Testis (tissue), 3 donors: ENCODE data around the gene ARID1B. TPM values are rescaled to one million over a fixed set of nuclear protein-coding genes. Genes with fewer than 3 reads are reported as not detected.

Experiments
- DNase-seq: peaks from one replicate; pipeline ENCODE4 v3.0.0-alpha.2; 2019
- H3K27ac ChIP-seq, 2 donors: fragments of 200-600 bp; sonication (generic); one replicate each; pipeline ENCODE4 v1.5.1; 2019
- H3K27me3 ChIP-seq: fragments of 200-600 bp; sonication (generic); one replicate; pipeline ENCODE4 v1.5.1; 2019
- H3K36me3 ChIP-seq: fragments of 200-600 bp; sonication (generic); one replicate; pipeline ENCODE4 v1.5.1; 2017; ENCODE audit warnings: low read depth; ENCODE audit errors: missing control alignments
- H3K4me1 ChIP-seq: fragments of 200-600 bp; sonication (generic); one replicate; pipeline ENCODE4 v1.5.1; 2019
- H3K4me3 ChIP-seq, 2 donors: fragments of 200-600 bp; sonication (generic); one replicate each; pipeline ENCODE4 v1.5.1; 2017 to 2019
- H3K9me3 ChIP-seq: fragments of 200-600 bp; sonication (generic); one replicate; pipeline ENCODE4 v1.5.1; 2017
- CTCF ChIP-seq, 3 experiments: fragments of 450-650 bp in 2 of 3; fragments of 200-600 bp in 1 of 3; sonication (generic) in 1 of 3; IDR thresholded peaks; one replicate each; pipeline ENCODE4 v1.5.1; 2016 to 2019; ENCODE audit warnings: antibody characterized with exemption in 3 of 3, mild to moderate bottlenecking in 2 of 3, moderate library complexity in 1 of 3
- POLR2A ChIP-seq: fragments of 450-650 bp; IDR thresholded peaks from one replicate; pipeline ENCODE4 v1.6.1; 2017; ENCODE audit warnings: antibody characterized with exemption, mild to moderate bottlenecking, moderate library complexity
- WGBS, 2 donors: methylation state at CpG; one replicate each; pipeline ENCODE4 v1.1.5; 2018; 5-methylcytosine and 5-hydroxymethylcytosine counted together
- intact Hi-C: fragments of 100-400 bp; cut with DNase I; formaldehyde crosslinking; loops from one replicate; pipeline ENCODE4 v1.15.1; 2023; ENCODE audit warnings: low total_unique reads
- polyA plus RNA-seq: library from polyadenylated mRNA; stranded (reverse); fragments of 350-450 nt; fragmentation: Illumina TruSeq; extraction: RNeasy Lipid Tissue Mini Kit (QIAGEN cat#74804); gene quantifications from one replicate; pipeline ENCODE4 v1.2.3, GENCODE V29; 2014; ENCODE audit warnings: low read depth, low replicate concordance; ENCODE audit not compliant: insufficient read depth
- total RNA-seq, 2 donors: library from RNA; depleted of rRNA; stranded (reverse); fragments of >200 nt; gene quantifications; one replicate each; pipeline ENCODE4 v1.2.3, GENCODE V29; 2016

ARID1B gene
- total and polyA plus RNA-seq, 3 donors from 2014 or later: 26.2 to 126 (median 103) TPM

GRCh38 chr6:157128235-157128775 lies 351.1 kb downstream of the ARID1B start:
- no peak overlapping the region for H3K4me3 ChIP-seq
- no peak for TF ChIP-seq CTCF (IDR thresholded peaks at IDR 0.05)
- TF ChIP-seq POLR2A: no peak
- no peaks in the 10 kb centered on the region for H3K4me1 ChIP-seq
- no peaks in the 10 kb centered on the region for H3K27me3 ChIP-seq
- intact Hi-C loops: no loop called here
- H3K9me3 ChIP-seq: no peaks in the 10 kb centered on the region
- no peaks in the 10 kb centered on the region for H3K36me3 ChIP-seq
- WGBS, 2 donors: 80 to 85% methylated on average over 5 of the region's 5 CpGs
- no peak for DNase-seq
- H3K27ac ChIP-seq: no peak overlapping the region

- intact Hi-C loops: no loop called here
- TF ChIP-seq CTCF (IDR thresholded peaks at IDR 0.05) (no peak), POLR2A (no peak)
- DNase-seq: no peak
Observed at GRCh38 chr6:157131250-157131649, 354.1 kb downstream of the ARID1B start.

GRCh38 chr6:157133856-157134255 lies 356.7 kb downstream of the ARID1B start:
- no peaks in the 10 kb centered on the region for H3K4me1 ChIP-seq
- H3K9me3 ChIP-seq: no peaks in the 10 kb centered on the region
- DNase-seq: no peak
- WGBS, 2 donors: 89 to 92% methylated on average over 2 of the region's 2 CpGs
- H3K27ac ChIP-seq: no peak overlapping the region
- no peak overlapping the region for H3K4me3 ChIP-seq
- TF ChIP-seq POLR2A (no peak), CTCF (IDR thresholded peaks at IDR 0.05) (no peak)
- no peaks in the 10 kb centered on the region for H3K27me3 ChIP-seq
- no peaks in the 10 kb centered on the region for H3K36me3 ChIP-seq
- intact Hi-C loops: no loop called here

More at GRCh38 chr6:157131250-157131649, 354.1 kb downstream of the ARID1B start:
- Histone ChIP-seq H3K27ac (no peak overlapping the region), H3K4me3 (no peak overlapping the region), H3K36me3 (no peaks in the 10 kb centered on the region), H3K4me1 (no peaks in the 10 kb centered on the region), H3K27me3 (no peaks in the 10 kb centered on the region), H3K9me3 (no peaks in the 10 kb centered on the region)
- WGBS, 2 donors: 82 to 89% methylated on average over 8 of the region's 8 CpGs

- Histone ChIP-seq H3K4me3 (no peak overlapping the region), H3K9me3 (no peaks in the 10 kb centered on the region), H3K36me3 (no peaks in the 10 kb centered on the region), H3K27me3 (no peaks in the 10 kb centered on the region), H3K27ac (no peak overlapping the region), H3K4me1 (no peaks in the 10 kb centered on the region)
- no peak for DNase-seq
- TF ChIP-seq POLR2A: no peak
- TF ChIP-seq CTCF (IDR thresholded peaks at IDR 0.05): no peak
- WGBS, 2 donors: 69 to 70% methylated on average over 7 of the region's 7 CpGs
- intact Hi-C loops: no loop called here
Observed at GRCh38 chr6:157134402-157135047, 357.3 kb downstream of the ARID1B start.

GRCh38 chr6:157135691-157136090 lies 358.5 kb downstream of the ARID1B start:
- H3K9me3 ChIP-seq: no peaks in the 10 kb centered on the region
- H3K36me3 ChIP-seq: no peaks in the 10 kb centered on the region
- no peak overlapping the region for H3K27ac ChIP-seq
- no peak for TF ChIP-seq POLR2A
- no peak for TF ChIP-seq CTCF (IDR thresholded peaks at IDR 0.05)
- H3K27me3 ChIP-seq: no peaks in the 10 kb centered on the region
- H3K4me1 ChIP-seq: no peaks in the 10 kb centered on the region
- intact Hi-C loops: no loop called here
- H3K4me3 ChIP-seq: no peak overlapping the region
- WGBS, 2 donors: 63 to 80% methylated on average over 1 of the region's 1 CpG
- no peak for DNase-seq
